ENCODE results near the gene IFT52.

IFT52 gene

DNA sequence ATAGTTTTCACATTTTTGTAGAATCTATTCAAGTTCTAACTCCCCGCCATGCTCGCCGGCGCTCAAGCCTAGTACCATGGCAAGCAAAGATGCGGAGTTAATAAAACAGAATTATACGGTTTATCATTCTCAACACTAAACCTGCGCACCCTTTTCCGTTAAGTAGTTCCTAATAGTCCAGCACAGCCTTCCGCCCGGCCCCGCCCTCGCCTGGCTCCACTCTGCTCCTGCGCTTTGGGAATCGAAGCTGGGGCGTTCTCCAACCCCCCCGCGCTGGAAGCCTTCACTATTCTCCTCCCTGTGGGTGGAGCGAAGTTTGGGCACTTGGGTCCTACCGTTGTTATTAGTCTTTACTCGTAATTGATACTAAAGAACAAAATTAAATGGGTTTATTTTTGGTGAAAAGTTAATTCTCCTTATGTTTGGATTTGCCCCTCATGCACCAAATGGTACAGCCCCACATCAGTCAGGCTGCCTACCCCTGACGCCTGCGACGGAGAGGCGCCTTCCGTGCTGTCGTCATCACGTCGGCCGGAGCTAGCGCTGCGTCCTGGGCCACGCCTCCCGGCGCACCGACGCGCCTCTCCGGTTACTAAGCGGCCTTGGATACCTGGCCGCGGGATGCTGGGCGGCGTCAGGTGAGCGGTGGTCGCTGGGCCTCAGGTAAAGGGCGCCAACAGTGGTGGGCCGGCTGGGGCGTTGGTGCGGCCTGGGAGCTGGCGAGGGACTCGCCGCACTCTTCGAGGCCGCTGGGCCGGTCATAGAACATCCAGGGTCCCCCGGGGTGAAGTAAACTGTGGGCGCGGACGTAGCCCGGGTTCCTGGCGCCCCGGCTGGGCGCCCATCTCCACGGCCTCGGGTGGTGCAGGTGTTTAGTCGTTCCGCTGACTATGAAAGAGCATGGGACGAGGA is at the start of gene IFT52:
IFT52 (plus strand) TSS at position 546 of the 912 bp plus-strand sequence. CDS start 3,762 bp downstream, outside the sequence.
- peaks cover 23% of the 10 kb centered on the region for H3K36me3 ChIP-seq
- peak within 1 kb of the TSS; percentile 96 for H3K27ac ChIP-seq
- no peaks in the 10 kb centered on the region for H3K9me3 ChIP-seq
- peak within 1 kb of the TSS; percentile 89 for H3K4me2 ChIP-seq
- peak within 1 kb of the TSS; percentile 95 for H3K4me3 ChIP-seq
- peak within 1 kb of the TSS; percentile 91 for H3K9ac ChIP-seq
- no peaks in the 10 kb centered on the region for H3K27me3 ChIP-seq
- no peak for TF ChIP-seq Cebpa-rat (IDR thresholded peaks at IDR 0.05)
- H4K20me1 ChIP-seq, result peaks cover 9% of the 10 kb centered on the region; the same call in 1 of the 2 replicates
- peaks cover 19% of the 10 kb centered on the region for H3K4me1 ChIP-seq

DNA sequence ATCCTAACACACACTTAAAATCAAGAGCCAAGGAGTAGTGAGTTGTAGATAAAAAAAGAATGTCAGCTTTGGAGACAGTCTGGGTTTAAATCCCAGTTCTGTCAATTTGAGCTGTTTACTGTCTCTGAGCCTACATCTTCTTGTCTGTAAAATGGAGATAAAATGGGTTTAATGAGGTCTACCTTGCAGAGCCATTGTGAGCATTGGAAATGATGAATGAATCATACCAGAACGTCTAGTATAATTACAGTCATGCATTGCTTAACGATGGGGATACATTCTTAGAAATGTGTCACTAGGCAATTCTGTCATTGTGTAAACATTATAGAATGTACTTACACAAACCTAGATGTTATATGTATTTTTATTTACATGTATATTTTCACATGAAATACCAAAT is 49.5 kb upstream of the IFT52 start:
- no peak overlapping the region for H3K4me2 ChIP-seq
- no peak overlapping the region for H3K27ac ChIP-seq
- H3K36me3 ChIP-seq, result peaks cover 34% of the 10 kb centered on the region; the same call in 1 of the 2 replicates
- H3K9me3 ChIP-seq, result no peaks in the 10 kb centered on the region
- no peaks in the 10 kb centered on the region for H3K27me3 ChIP-seq
- no peak for TF ChIP-seq Cebpa-rat (IDR thresholded peaks at IDR 0.05)
- H3K4me1 ChIP-seq, result no peaks in the 10 kb centered on the region
- H3K4me3 ChIP-seq, result no peak overlapping the region
- H4K20me1 ChIP-seq, result no peaks in the 10 kb centered on the region
- H3K9ac ChIP-seq, result no peak overlapping the region

DNA sequence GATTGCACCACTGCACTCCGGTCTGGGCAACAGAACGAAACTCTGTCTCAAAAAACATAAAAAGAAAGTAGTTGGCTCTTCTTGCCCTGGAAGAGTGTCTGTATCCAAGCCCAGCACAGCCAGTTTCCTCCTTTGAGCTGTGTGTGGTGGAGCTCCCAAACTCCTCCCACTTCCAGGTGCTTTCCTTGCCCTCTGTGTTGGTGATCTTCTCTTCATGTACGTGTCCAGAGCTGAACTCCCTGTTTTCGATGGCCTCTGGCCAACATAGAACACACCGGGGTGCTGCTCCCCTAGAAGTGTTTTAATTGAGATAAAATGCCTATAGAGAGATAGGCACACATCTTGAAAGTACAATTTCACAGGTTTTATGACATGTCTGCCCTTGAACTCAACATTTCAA is 48.6 kb upstream of the IFT52 start:
- Histone ChIP-seq H3K27me3 (no peaks in the 10 kb centered on the region), H3K36me3 (peaks cover 31% of the 10 kb centered on the region; the same call in 1 of the 2 replicates), H3K4me1 (no peaks in the 10 kb centered on the region), H3K27ac (no peak overlapping the region), H3K9ac (no peak overlapping the region), H3K9me3 (0 out of 2 replicates have a peak, but pooled peaks cover under 1% of the 10 kb centered on the region), H3K4me2 (no peak overlapping the region), H3K4me3 (no peak overlapping the region), H4K20me1 (no peaks in the 10 kb centered on the region)
- no peak for TF ChIP-seq Cebpa-rat (IDR thresholded peaks at IDR 0.05)

DNA sequence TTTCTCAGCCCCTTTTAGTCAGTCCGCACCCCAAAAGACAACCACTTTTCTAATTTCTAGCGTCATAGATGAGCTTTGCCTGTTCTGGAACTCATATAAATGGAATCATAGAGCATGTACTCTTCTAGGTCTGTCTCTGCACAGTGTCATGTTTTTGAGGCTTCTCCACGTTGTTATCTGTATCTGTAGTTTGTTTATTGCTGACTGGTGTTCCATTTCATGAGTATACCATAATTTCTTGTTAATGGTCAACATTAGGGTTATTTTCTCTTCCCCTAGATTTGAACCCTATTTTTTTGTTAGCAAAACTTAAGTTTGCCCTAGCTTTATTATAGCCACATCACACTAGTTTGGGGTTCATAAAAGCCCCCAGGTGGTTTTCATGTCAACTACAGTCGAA is 48.1 kb upstream of the IFT52 start:
- Histone ChIP-seq H3K36me3 (peaks cover 28% of the 10 kb centered on the region; the same call in 1 of the 2 replicates), H3K4me2 (no peak overlapping the region), H4K20me1 (no peaks in the 10 kb centered on the region), H3K4me1 (no peaks in the 10 kb centered on the region), H3K9ac (no peak overlapping the region), H3K4me3 (no peak overlapping the region), H3K27ac (no peak overlapping the region), H3K27me3 (no peaks in the 10 kb centered on the region), H3K9me3 (0 out of 2 replicates have a peak, but pooled peaks cover 5% of the 10 kb centered on the region)
- TF ChIP-seq Cebpa-rat (IDR thresholded peaks at IDR 0.05), result no peak

- Histone ChIP-seq H4K20me1 (no peaks in the 10 kb centered on the region), H3K9ac (no peak overlapping the region), H3K4me3 (no peak overlapping the region), H3K4me1 (no peaks in the 10 kb centered on the region), H3K9me3 (0 out of 2 replicates have a peak, but pooled peaks cover 5% of the 10 kb centered on the region), H3K4me2 (no peak overlapping the region), H3K27me3 (no peaks in the 10 kb centered on the region), H3K27ac (no peak overlapping the region), H3K36me3 (peaks cover 30% of the 10 kb centered on the region; the same call in 1 of the 2 replicates)
- no peak for TF ChIP-seq Cebpa-rat (IDR thresholded peaks at IDR 0.05)
Observed at GRCh38 chr20:43543138-43543537, 47.6 kb upstream of the IFT52 start.

DNA sequence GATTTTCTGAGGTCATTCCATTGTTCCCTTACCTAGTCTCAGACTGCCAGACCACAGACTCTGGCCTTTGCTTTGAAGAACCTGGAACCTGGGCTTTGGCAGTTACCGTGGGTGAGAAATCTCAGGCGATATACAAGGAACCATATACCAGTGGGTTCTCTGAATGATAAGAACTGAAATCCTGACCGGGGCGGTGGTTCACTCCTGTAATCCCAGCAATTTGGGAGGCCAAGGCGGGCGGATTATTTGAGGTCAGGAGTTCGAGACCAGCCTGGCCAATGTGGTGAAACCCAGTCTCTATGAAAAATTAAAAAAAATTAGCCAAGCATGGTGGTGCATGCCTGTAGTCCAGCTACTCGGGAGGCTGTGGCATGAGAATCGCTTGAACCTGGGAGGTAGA is 46.2 kb upstream of the IFT52 start:
- H3K9ac ChIP-seq, result no peak overlapping the region
- H3K4me3 ChIP-seq, result no peak overlapping the region
- TF ChIP-seq Cebpa-rat (IDR thresholded peaks at IDR 0.05), result no peak
- H3K4me2 ChIP-seq, result no peak overlapping the region
- H3K27ac ChIP-seq, result no peak overlapping the region
- no peaks in the 10 kb centered on the region for H3K27me3 ChIP-seq
- peaks cover 33% of the 10 kb centered on the region; the same call in 1 of the 2 replicates for H3K36me3 ChIP-seq
- H3K4me1 ChIP-seq, result 0 out of 2 replicates have a peak, but pooled peaks cover 5% of the 10 kb centered on the region
- no peaks in the 10 kb centered on the region for H4K20me1 ChIP-seq
- H3K9me3 ChIP-seq, result 0 out of 2 replicates have a peak, but pooled peaks cover 5% of the 10 kb centered on the region

GRCh38 chr20:43545837-43546578 is 44.7 kb upstream of the IFT52 start:
- no peak overlapping the region for H3K9ac ChIP-seq
- H4K20me1 ChIP-seq, result no peaks in the 10 kb centered on the region
- H3K9me3 ChIP-seq, result 0 out of 2 replicates have a peak, but pooled peaks cover 5% of the 10 kb centered on the region
- H3K27me3 ChIP-seq, result no peaks in the 10 kb centered on the region
- H3K27ac ChIP-seq, result no peak overlapping the region
- H3K36me3 ChIP-seq, result peaks cover 20% of the 10 kb centered on the region; the same call in 1 of the 2 replicates
- 0 out of 2 replicates have a peak, but pooled peaks cover 10% of the 10 kb centered on the region for H3K4me1 ChIP-seq
- TF ChIP-seq Cebpa-rat (IDR thresholded peaks at IDR 0.05), result no peak
- no peak overlapping the region for H3K4me2 ChIP-seq
- no peak overlapping the region for H3K4me3 ChIP-seq

GRCh38 chr20:43548273-43548880 is 42.4 kb upstream of the IFT52 start:
- Histone ChIP-seq H3K4me2 (no peak overlapping the region), H3K27me3 (no peaks in the 10 kb centered on the region), H4K20me1 (no peaks in the 10 kb centered on the region), H3K36me3 (peaks cover 20% of the 10 kb centered on the region; the same call in 1 of the 2 replicates), H3K4me3 (no peak overlapping the region), H3K9me3 (0 out of 2 replicates have a peak, but pooled peaks cover 5% of the 10 kb centered on the region), H3K9ac (no peak overlapping the region), H3K4me1 (0 out of 2 replicates have a peak, but pooled peaks cover 10% of the 10 kb centered on the region), H3K27ac (no peak overlapping the region)
- no peak for TF ChIP-seq Cebpa-rat (IDR thresholded peaks at IDR 0.05)

- 0 out of 2 replicates have a peak, but pooled peaks cover 10% of the 10 kb centered on the region for H3K4me1 ChIP-seq
- H3K9me3 ChIP-seq, result 0 out of 2 replicates have a peak, but pooled peaks cover 5% of the 10 kb centered on the region
- TF ChIP-seq Cebpa-rat (IDR thresholded peaks at IDR 0.05), result no peak
- no peaks in the 10 kb centered on the region for H4K20me1 ChIP-seq
- H3K27me3 ChIP-seq, result no peaks in the 10 kb centered on the region
- no peak overlapping the region for H3K27ac ChIP-seq
- no peak overlapping the region for H3K4me3 ChIP-seq
- no peak overlapping the region for H3K4me2 ChIP-seq
- H3K9ac ChIP-seq, result no peak overlapping the region
- peaks cover 20% of the 10 kb centered on the region; the same call in 1 of the 2 replicates for H3K36me3 ChIP-seq
Observed at GRCh38 chr20:43549416-43550065, 41.2 kb upstream of the IFT52 start.

Data from BLaER1 (cell line).